ENCODE data around the gene SYT12. TPM values are rescaled to one million over a fixed set of nuclear protein-coding genes. Genes with fewer than 3 reads are reported as not detected.
A peak's percentile ranks its signal among the peaks of the same experiment; 100 is the strongest.

SYT12 gene
- total and polyA plus RNA-seq, 2 of the 13 experiments (the other 11 are each of a cell fraction or from before 2014, with no cell fraction given) = 0.01 to 0.02 TPM

DNA sequence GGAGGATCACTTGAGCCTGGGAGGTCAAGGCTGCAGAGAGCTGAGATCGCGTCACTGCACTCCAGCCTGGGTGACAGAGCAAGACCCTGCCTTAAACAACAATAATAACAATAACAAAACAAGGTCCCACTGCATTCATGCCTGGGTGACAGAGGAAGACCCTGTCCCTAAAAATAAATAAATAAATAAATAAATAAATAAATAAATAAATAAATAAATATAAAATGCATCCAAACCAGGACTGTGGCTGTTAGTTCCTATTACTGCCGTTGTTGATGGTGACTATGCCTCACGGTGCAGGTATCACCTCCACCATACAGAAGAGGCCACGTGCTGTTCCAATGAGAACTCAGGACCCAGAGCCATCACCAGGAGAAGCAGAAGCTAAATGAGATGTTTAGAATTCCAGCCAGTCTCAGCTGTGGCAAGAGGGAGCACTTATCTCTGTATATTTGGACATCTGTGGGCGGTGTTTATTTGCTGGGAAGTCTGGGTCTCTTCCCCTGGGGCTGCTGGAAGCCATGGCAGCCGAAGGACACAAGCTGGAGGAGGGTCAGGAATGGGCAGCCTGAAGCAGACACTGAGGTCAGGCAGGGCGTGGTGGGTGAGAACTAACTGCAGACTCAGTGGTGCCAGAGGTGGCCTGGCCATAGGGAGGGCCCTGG, 26.2 kb upstream of the SYT12 start (continued):
- no peak for TF ChIP-seq LCORL (IDR thresholded peaks at IDR 0.05)
- 0 out of 2 replicates have a peak, but pooled peaks have one; percentile 46 for TF ChIP-seq LCORL (CRISPR knock-in tag; IDR thresholded peaks at IDR 0.05)
- no peak for TF ChIP-seq ERF (CRISPR knock-in tag; IDR thresholded peaks at IDR 0.05)
- no peak for TF ChIP-seq FOXP1 (IDR thresholded peaks at IDR 0.05)
- TF ChIP-seq FOXP1 (CRISPR knock-in tag; IDR thresholded peaks at IDR 0.05) = peak; percentile 49; the same call in 1 of the 2 replicates
- TF ChIP-seq ZFP37 (CRISPR knock-in tag; IDR thresholded peaks at IDR 0.05; ENCODE audit: borderline replicate concordance) = no peak
- TF ChIP-seq, protein P1, sequence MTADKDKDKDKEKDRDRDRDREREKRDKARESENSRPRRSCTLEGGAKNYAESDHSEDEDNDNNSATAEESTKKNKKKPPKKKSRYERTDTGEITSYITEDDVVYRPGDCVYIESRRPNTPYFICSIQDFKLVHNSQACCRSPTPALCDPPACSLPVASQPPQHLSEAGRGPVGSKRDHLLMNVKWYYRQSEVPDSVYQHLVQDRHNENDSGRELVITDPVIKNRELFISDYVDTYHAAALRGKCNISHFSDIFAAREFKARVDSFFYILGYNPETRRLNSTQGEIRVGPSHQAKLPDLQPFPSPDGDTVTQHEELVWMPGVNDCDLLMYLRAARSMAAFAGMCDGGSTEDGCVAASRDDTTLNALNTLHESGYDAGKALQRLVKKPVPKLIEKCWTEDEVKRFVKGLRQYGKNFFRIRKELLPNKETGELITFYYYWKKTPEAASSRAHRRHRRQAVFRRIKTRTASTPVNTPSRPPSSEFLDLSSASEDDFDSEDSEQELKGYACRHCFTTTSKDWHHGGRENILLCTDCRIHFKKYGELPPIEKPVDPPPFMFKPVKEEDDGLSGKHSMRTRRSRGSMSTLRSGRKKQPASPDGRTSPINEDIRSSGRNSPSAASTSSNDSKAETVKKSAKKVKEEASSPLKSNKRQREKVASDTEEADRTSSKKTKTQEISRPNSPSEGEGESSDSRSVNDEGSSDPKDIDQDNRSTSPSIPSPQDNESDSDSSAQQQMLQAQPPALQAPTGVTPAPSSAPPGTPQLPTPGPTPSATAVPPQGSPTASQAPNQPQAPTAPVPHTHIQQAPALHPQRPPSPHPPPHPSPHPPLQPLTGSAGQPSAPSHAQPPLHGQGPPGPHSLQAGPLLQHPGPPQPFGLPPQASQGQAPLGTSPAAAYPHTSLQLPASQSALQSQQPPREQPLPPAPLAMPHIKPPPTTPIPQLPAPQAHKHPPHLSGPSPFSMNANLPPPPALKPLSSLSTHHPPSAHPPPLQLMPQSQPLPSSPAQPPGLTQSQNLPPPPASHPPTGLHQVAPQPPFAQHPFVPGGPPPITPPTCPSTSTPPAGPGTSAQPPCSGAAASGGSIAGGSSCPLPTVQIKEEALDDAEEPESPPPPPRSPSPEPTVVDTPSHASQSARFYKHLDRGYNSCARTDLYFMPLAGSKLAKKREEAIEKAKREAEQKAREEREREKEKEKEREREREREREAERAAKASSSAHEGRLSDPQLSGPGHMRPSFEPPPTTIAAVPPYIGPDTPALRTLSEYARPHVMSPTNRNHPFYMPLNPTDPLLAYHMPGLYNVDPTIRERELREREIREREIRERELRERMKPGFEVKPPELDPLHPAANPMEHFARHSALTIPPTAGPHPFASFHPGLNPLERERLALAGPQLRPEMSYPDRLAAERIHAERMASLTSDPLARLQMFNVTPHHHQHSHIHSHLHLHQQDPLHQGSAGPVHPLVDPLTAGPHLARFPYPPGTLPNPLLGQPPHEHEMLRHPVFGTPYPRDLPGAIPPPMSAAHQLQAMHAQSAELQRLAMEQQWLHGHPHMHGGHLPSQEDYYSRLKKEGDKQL (CRISPR knock-in tag; IDR thresholded peaks at IDR 0.05; ENCODE audit: low read depth) = no peak
- TF ChIP-seq, protein P2, sequence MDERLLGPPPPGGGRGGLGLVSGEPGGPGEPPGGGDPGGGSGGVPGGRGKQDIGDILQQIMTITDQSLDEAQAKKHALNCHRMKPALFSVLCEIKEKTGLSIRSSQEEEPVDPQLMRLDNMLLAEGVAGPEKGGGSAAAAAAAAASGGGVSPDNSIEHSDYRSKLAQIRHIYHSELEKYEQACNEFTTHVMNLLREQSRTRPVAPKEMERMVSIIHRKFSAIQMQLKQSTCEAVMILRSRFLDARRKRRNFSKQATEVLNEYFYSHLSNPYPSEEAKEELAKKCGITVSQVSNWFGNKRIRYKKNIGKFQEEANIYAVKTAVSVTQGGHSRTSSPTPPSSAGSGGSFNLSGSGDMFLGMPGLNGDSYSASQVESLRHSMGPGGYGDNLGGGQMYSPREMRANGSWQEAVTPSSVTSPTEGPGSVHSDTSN (CRISPR knock-in tag; IDR thresholded peaks at IDR 0.05) = no peak
- TF ChIP-seq DR1 (CRISPR knock-in tag; IDR thresholded peaks at IDR 0.05) = no peak
- TF ChIP-seq MEF2D (CRISPR knock-in tag; IDR thresholded peaks at IDR 0.05) = no peak
- no peak for TF ChIP-seq ZNF660 (CRISPR knock-in tag; IDR thresholded peaks at IDR 0.05; ENCODE audit: borderline replicate concordance, low read depth)
- no peak for TF ChIP-seq ZBTB3 (CRISPR knock-in tag; IDR thresholded peaks at IDR 0.05; ENCODE audit: borderline replicate concordance, low read depth)
- no peak for TF ChIP-seq ZNF619 (CRISPR knock-in tag; IDR thresholded peaks at IDR 0.05)
- TF ChIP-seq MIXL1 (CRISPR knock-in tag; IDR thresholded peaks at IDR 0.05) = peak; percentile 45; the same call in 1 of the 2 replicates
- TF ChIP-seq, protein P3, sequence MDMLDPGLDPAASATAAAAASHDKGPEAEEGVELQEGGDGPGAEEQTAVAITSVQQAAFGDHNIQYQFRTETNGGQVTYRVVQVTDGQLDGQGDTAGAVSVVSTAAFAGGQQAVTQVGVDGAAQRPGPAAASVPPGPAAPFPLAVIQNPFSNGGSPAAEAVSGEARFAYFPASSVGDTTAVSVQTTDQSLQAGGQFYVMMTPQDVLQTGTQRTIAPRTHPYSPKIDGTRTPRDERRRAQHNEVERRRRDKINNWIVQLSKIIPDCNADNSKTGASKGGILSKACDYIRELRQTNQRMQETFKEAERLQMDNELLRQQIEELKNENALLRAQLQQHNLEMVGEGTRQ (IDR thresholded peaks at IDR 0.05; ENCODE audit: low read depth, low read length) = no peak
- TF ChIP-seq, protein P3 (CRISPR knock-in tag; IDR thresholded peaks at IDR 0.05; ENCODE audit: borderline replicate concordance) = no peak
- TF ChIP-seq, protein P4, sequence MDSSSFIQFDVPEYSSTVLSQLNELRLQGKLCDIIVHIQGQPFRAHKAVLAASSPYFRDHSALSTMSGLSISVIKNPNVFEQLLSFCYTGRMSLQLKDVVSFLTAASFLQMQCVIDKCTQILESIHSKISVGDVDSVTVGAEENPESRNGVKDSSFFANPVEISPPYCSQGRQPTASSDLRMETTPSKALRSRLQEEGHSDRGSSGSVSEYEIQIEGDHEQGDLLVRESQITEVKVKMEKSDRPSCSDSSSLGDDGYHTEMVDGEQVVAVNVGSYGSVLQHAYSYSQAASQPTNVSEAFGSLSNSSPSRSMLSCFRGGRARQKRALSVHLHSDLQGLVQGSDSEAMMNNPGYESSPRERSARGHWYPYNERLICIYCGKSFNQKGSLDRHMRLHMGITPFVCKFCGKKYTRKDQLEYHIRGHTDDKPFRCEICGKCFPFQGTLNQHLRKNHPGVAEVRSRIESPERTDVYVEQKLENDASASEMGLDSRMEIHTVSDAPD (CRISPR knock-in tag; IDR thresholded peaks at IDR 0.05) = no peak
- no peak for TF ChIP-seq ZNF710 (CRISPR knock-in tag; IDR thresholded peaks at IDR 0.05; ENCODE audit: borderline replicate concordance)

Measured in HepG2 (cell line).